Hepatic stellate cell (primary cell): ENCODE measurements around the gene PKD1L1.
A peak's percentile ranks its signal among the peaks of the same experiment; 100 is the strongest.
"Not testable (repeated sequence)": the region's sequence is repeated elsewhere in the genome, so short reads cannot be mapped to it uniquely, and the experiment has no call there.

ENCODE experiments used
- DNase-seq: peaks from one replicate; pipeline ENCODE4 v3.0.0; 2011; ENCODE audit warnings: low spot score

PKD1L1 gene

GRCh38 chr7:47763063-47763974 lies 184.9 kb downstream of the PKD1L1 start:
- DNase-seq: peak; percentile 57

- no peak for DNase-seq
Measured at GRCh38 chr7:47762746-47763062, 185.6 kb downstream of the PKD1L1 start.

GRCh38 chr7:47762207-47762606 lies 186.1 kb downstream of the PKD1L1 start:
- DNase-seq: no peak

- DNase-seq: no peak
Measured at GRCh38 chr7:47759056-47759706, 189.1 kb downstream of the PKD1L1 start.

GRCh38 chr7:47758546-47758945 lies 189.7 kb downstream of the PKD1L1 start:
- DNase-seq: peak; percentile 36

GRCh38 chr7:47757921-47758411 lies 190.3 kb downstream of the PKD1L1 start:
- peak; percentile 71 for DNase-seq

GRCh38 chr7:47756636-47757035 lies 191.6 kb downstream of the PKD1L1 start:
- DNase-seq: no peak

GRCh38 chr7:47755248-47755647 lies 193.0 kb downstream of the PKD1L1 start:
- DNase-seq: no peak

GRCh38 chr7:47751724-47752123 lies 196.5 kb downstream of the PKD1L1 start:
- DNase-seq: not testable (repeated sequence)

GRCh38 chr7:47751043-47751442 lies 197.2 kb downstream of the PKD1L1 start:
- DNase-seq: no peak

- DNase-seq: no peak
Measured at GRCh38 chr7:47748041-47748440, 200.2 kb downstream of the PKD1L1 start.

- DNase-seq: no peak
Measured at GRCh38 chr7:47747160-47747559, 201.1 kb downstream of the PKD1L1 start.

- no peak for DNase-seq
Measured at GRCh38 chr7:47746468-47746867, 201.8 kb downstream of the PKD1L1 start.

- no peak for DNase-seq
Measured at GRCh38 chr7:47744883-47745282, 203.4 kb downstream of the PKD1L1 start.

GRCh38 chr7:47743965-47744591 lies 204.2 kb downstream of the PKD1L1 start:
- DNase-seq: peak; percentile 31

- DNase-seq: no peak
Measured at GRCh38 chr7:47741984-47742383, 206.3 kb downstream of the PKD1L1 start.

- no peak for DNase-seq
Measured at GRCh38 chr7:47739891-47740290, 208.4 kb downstream of the PKD1L1 start.

- DNase-seq: no peak
Measured at GRCh38 chr7:47739301-47739875, 208.9 kb downstream of the PKD1L1 start.

- no peak for DNase-seq
Measured at GRCh38 chr7:47738563-47739166, 209.6 kb downstream of the PKD1L1 start.

GRCh38 chr7:47737601-47738000 lies 210.7 kb downstream of the PKD1L1 start:
- no peak for DNase-seq

- no peak for DNase-seq
Measured at GRCh38 chr7:47735431-47736345, 212.6 kb downstream of the PKD1L1 start.
